ENCODE results near the gene TAF9.

Gene TAF9, protein sequence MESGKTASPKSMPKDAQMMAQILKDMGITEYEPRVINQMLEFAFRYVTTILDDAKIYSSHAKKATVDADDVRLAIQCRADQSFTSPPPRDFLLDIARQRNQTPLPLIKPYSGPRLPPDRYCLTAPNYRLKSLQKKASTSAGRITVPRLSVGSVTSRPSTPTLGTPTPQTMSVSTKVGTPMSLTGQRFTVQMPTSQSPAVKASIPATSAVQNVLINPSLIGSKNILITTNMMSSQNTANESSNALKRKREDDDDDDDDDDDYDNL

DNA sequence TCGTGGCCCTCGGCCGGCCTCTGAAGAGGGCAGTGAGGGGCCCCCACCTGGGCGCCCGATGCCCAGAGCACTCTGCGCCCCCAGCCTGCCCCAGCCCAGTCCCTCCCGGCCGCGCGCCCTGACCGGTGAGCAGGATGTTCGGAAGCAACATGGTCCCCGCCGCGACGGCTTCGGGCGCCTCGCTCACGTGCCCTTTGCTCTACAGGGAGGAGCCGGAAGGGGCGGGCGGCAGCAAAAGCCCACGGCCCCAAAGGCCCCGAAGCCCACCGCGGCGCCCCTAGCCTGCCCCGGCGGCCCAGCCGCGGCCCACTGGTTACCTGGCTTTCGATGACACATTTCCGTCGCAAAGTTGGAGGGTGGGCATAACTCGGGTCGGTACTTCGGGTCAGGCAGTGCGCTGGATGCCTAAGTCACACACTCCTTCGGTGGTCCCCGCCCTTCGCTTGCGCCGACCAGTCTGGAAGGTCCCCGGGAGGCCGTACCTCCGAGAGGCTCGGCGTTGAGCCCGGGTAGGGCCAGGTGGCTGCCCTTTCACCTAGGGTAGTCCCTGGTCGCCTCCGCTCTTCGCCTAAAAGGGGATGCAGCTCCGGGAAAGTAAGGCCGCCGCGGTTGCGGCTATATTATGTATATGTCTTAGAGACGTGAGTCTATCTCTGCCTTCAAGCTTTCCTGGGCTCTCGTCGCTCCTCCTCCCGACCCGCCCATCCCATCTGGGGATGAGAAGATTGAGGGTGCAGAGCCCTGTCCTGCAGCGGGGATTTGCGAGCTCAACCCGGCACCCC is at the start of gene TAF9, which contains the start of the genes AK6 and RAD17:
TSS of gene TAF9 (minus strand) at position 181 of the 782 bp plus-strand sequence. CDS start 3,783 bp downstream, outside the sequence.
TSS of gene AK6 (minus strand) at position 181 of the 782 bp plus-strand sequence. CDS start at position 151, 30 bp downstream.
TSS of gene RAD17 (plus strand) at position 479 of the 782 bp plus-strand sequence. CDS start 2,391 bp downstream, outside the sequence.
- peak; percentile 93 for DNase-seq (ENCODE audit: low spot score)
- ChIA-PET POLR2A (ENCODE audit: low non-redundant PET) (no interaction called here), CTCF (interaction anchor here (1.2 to 1.4 kb wide), 2 partner anchors 276 kb away, joined by 5 to 7 read pairs; partner anchors contain the start of gene SLC30A5)
- peak within 1 kb of the TSS; percentile 97 for H3K27ac ChIP-seq
- TF ChIP-seq, protein P1, sequence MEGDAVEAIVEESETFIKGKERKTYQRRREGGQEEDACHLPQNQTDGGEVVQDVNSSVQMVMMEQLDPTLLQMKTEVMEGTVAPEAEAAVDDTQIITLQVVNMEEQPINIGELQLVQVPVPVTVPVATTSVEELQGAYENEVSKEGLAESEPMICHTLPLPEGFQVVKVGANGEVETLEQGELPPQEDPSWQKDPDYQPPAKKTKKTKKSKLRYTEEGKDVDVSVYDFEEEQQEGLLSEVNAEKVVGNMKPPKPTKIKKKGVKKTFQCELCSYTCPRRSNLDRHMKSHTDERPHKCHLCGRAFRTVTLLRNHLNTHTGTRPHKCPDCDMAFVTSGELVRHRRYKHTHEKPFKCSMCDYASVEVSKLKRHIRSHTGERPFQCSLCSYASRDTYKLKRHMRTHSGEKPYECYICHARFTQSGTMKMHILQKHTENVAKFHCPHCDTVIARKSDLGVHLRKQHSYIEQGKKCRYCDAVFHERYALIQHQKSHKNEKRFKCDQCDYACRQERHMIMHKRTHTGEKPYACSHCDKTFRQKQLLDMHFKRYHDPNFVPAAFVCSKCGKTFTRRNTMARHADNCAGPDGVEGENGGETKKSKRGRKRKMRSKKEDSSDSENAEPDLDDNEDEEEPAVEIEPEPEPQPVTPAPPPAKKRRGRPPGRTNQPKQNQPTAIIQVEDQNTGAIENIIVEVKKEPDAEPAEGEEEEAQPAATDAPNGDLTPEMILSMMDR (conservative IDR thresholded peaks at IDR 0.05; ENCODE audit: low read depth): no peak

DNA sequence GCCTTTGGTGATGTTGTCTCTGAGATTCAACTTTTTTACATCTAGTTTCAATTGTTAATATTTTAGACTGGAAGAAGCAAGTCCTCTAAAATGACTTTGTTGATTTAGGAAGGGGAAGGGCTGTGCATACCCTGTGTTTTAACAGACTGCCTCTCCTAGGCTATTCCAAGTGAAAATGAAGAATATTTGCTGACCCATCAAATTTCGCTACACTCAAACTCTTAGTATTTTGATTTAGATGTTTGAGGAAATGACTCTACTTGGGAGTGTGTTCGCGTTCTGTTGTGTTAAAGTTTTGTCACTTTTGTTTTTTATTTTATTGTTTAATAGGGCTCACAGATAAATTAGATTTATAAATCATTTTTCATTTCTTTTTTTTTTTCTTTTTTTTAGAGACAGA is 49.2 kb upstream of the TAF9 start:
- CTCF ChIA-PET: no interaction called here
- DNase-seq (ENCODE audit: low spot score): no peak
- TF ChIP-seq, protein P1 (conservative IDR thresholded peaks at IDR 0.05; ENCODE audit: low read depth): no peak
- POLR2A ChIA-PET (ENCODE audit: low non-redundant PET): no interaction called here
- H3K27ac ChIP-seq: no peak overlapping the region

DNA sequence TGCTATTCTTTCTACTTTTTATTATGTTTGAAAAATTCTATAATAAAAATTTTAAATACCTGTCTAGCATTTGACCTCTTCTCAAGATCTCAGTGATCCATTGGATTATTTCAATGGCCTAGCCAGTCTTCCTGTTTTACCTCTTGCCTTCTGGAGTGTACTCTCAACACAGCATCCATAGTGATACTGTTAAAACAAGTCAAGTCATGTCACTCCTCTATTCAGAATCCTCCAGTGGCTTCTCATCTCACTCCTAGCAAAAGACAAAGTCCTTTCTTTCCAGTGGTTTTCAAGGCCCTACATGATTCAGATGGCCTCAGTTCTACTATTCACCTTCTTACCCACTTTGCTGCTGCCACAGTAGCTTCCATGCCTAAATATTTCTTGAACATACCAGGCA is 47.4 kb upstream of the TAF9 start:
- TF ChIP-seq, protein P1 (conservative IDR thresholded peaks at IDR 0.05; ENCODE audit: low read depth): no peak
- ChIA-PET CTCF (interaction anchor here (1.0 kb wide), 2 partner anchors 11 to 64 kb away, joined by 3 to 7 read pairs; no protein-coding TSS in a partner anchor), POLR2A (ENCODE audit: low non-redundant PET) (no interaction called here)
- DNase-seq (ENCODE audit: low spot score): peak; percentile 22
- H3K27ac ChIP-seq: no peak overlapping the region

DNA sequence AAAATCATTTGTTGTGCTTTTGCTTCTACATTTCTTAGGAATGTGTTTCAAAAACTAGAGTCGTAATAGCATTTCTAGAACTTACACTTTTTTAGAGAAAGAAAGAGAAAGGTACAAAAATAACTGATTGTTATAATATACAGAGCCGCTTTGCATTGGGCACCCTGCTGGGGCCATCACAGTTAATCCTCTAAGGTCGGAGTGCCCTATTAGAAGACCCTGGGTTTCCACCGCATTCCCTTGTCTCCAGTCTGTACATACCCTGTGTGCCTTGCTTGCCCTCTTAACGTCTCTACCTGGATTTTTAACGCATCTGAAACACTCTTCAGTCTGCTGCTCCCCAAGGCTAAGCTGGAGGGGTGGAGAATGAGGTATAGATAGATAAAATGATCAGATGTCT is 46.9 kb upstream of the TAF9 start:
- DNase-seq (ENCODE audit: low spot score): no peak
- POLR2A ChIA-PET (ENCODE audit: low non-redundant PET): no interaction called here

DNA sequence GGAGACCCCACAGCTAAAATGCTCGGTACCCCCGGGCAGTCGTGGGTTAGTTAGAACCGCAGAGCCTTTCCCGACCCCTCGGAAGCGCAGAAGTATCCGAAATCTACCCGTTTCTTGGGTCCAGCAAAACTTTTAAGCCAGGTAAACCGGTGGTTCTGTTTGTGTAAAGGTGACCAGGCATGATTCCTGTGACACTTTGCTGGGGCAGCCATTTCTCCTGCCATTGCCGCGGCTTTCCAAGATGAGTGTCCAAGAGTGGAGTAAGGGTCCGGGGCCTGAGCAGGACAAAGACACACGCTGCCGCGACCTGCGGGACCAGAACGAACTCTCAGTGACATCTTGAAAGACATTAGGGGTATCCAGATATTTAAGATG is 46.3 kb upstream of the TAF9 start:
- TF ChIP-seq, protein P1 (conservative IDR thresholded peaks at IDR 0.05; ENCODE audit: low read depth): no peak
- peak overlapping the region; percentile 68 for H3K27ac ChIP-seq
- CTCF ChIA-PET: interaction anchor here (1.1 kb wide), 1 partner anchor 322 kb away, joined by 4 read pairs; the partner anchor contains the start of gene SLC30A5
- DNase-seq (ENCODE audit: low spot score): peak; percentile 57
- POLR2A ChIA-PET (ENCODE audit: low non-redundant PET): interaction anchor here (0.5 kb wide), 1 partner anchor 145 kb away, joined by 3 read pairs; no protein-coding TSS in a partner anchor

More for the DNA sequence above, 46.9 kb upstream of the TAF9 start:
- CTCF ChIA-PET: interaction anchor here (1.0 kb wide), 1 partner anchor 65 kb away, joined by 3 read pairs; no protein-coding TSS in a partner anchor
- H3K27ac ChIP-seq: no peak overlapping the region
- TF ChIP-seq, protein P1 (conservative IDR thresholded peaks at IDR 0.05; ENCODE audit: low read depth): no peak

All from RWPE1 (cell line).